Mammary epithelial cell (primary cell): ENCODE measurements around the gene TEKT3.

Experiments
- EZH2 ChIP-seq: IDR thresholded peaks from 2 replicates; pipeline ENCODE4 v1.6.1; 2012; ENCODE audit warnings: low read length, inconsistent platforms, borderline replicate concordance
- TF ChIP-seq, protein P1 (sequence below), 2 donors: IDR thresholded peaks in 1 of 2; conservative IDR thresholded peaks in 1 of 2; 2 replicates each; pipeline ENCODE4 v1.5.1; 2011 to 2012; ENCODE audit warnings: inconsistent platforms in 2 of 2, low read length in 2 of 2, mild to moderate bottlenecking in 2 of 2, control low read depth in 1 of 2, low read depth in 1 of 2; ENCODE audit not compliant: insufficient read depth in 1 of 2; ENCODE audit errors: extremely low read depth in 1 of 2

DNA sequence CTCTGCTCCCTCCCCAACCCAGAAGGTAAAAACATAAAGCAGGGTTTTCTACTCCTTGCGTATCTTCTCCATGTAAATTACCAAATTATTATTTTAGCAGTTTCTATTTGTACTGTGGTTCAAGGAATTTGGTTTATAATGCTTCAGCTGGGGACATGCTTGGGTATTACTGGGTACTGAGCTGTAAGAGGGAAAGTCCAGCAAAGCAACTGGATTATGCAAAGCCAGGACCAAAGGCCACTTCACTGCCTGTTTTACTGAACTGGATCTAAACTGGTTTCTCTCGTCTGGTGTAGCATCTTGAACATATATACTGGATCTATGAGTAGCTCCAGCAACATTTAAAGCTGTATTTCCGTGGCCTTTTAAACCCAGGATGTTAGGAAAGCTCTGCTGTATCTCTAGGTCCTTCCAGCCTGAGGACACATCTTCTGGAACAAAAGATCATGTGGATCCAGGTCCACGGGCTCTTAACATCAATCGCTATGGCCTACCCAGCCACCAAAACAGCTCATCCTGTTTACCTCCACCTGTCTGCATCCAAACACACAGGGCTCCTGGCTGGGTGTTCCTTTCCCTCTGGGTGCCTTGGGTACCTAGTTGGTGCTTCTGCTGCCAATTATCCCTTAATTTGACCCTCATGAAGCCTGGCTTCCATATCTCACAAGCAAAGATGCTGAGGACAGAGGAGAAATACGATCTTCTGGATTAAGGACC lies 83.4 kb downstream of the TEKT3 start:
- TF ChIP-seq, protein P1, sequence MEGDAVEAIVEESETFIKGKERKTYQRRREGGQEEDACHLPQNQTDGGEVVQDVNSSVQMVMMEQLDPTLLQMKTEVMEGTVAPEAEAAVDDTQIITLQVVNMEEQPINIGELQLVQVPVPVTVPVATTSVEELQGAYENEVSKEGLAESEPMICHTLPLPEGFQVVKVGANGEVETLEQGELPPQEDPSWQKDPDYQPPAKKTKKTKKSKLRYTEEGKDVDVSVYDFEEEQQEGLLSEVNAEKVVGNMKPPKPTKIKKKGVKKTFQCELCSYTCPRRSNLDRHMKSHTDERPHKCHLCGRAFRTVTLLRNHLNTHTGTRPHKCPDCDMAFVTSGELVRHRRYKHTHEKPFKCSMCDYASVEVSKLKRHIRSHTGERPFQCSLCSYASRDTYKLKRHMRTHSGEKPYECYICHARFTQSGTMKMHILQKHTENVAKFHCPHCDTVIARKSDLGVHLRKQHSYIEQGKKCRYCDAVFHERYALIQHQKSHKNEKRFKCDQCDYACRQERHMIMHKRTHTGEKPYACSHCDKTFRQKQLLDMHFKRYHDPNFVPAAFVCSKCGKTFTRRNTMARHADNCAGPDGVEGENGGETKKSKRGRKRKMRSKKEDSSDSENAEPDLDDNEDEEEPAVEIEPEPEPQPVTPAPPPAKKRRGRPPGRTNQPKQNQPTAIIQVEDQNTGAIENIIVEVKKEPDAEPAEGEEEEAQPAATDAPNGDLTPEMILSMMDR (conservative IDR thresholded peaks at IDR 0.05 in 1 of 2, IDR thresholded peaks at IDR 0.05 in 1 of 2; ENCODE audit: extremely low read depth in 1 of 2, insufficient read depth in 1 of 2, low read depth in 1 of 2, low read length in 2 of 2) = no peak
- TF ChIP-seq EZH2 = no peak
